Fibroblast of lung (primary cell): ENCODE results near the gene SART3.

Experiments used
- EZH2 ChIP-seq: IDR thresholded peaks from 2 replicates; pipeline ENCODE4 v1.5.1; 2012; ENCODE audit warnings: low read length, control low read depth, mild to moderate bottlenecking; ENCODE audit errors: missing control alignments
- TF ChIP-seq, protein P1 (sequence below), 2 donors: IDR thresholded peaks in 1 of 2; conservative IDR thresholded peaks in 1 of 2; 1 replicate in 1 of 2; 2 replicates in 1 of 2; pipeline ENCODE4 v1.5.1; 2011 to 2012; ENCODE audit warnings: low read length in 2 of 2, control low read depth in 1 of 2, inconsistent platforms in 1 of 2, low read depth in 1 of 2, mild to moderate bottlenecking in 1 of 2

DNA sequence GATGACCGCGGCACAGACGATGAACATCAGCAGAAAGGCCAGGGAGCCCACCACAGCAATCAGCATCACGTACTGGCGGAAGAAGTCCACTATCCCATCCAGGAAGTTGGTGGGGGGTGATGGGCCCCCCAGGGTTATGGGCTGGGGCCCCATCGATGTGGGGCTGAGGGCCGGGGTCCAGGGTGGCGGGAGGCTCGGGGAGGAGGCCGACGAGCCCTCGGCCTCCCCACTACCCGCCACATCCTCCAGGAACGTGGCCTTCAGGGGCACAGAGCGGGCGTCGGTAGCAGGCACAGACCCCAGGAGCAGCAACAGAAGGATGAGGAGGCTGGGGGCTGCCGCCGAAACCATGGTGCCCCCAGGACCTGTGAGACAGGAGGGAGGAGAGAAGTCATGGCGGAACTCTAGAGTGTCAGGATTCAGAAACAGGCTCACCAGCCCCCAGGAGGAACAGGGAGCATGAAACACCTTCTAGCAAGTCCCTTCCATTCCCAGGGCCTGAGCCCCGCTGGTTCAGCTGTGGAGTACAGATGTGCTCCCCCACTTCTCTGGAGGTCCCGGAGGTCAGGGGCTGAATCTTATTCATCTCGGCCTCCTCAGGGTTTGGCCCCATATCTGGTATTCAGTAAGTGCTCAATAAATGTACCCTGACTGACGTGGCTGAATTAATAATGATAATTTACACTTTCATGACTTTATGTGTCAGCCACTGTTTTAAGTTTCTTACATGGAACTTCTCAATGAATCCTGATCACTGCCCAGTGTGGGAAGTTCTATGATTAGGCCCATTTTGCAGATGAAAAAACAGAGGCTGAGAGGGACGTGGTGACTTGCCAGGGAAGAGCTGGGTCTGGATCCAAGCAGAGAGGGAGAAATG lies 31.3 kb upstream of the SART3 start:
- TF ChIP-seq, protein P1, sequence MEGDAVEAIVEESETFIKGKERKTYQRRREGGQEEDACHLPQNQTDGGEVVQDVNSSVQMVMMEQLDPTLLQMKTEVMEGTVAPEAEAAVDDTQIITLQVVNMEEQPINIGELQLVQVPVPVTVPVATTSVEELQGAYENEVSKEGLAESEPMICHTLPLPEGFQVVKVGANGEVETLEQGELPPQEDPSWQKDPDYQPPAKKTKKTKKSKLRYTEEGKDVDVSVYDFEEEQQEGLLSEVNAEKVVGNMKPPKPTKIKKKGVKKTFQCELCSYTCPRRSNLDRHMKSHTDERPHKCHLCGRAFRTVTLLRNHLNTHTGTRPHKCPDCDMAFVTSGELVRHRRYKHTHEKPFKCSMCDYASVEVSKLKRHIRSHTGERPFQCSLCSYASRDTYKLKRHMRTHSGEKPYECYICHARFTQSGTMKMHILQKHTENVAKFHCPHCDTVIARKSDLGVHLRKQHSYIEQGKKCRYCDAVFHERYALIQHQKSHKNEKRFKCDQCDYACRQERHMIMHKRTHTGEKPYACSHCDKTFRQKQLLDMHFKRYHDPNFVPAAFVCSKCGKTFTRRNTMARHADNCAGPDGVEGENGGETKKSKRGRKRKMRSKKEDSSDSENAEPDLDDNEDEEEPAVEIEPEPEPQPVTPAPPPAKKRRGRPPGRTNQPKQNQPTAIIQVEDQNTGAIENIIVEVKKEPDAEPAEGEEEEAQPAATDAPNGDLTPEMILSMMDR (conservative IDR thresholded peaks at IDR 0.05 in 1 of 2, IDR thresholded peaks at IDR 0.05 in 1 of 2; ENCODE audit: low read depth in 1 of 2, low read length in 2 of 2) = no peak
- no peak for TF ChIP-seq EZH2
